Keratinocyte (primary cell): ENCODE measurements around the gene CASP6. TPM values are rescaled to one million over a fixed set of nuclear protein-coding genes. Genes with fewer than 3 reads are reported as not detected.

Source experiments
- DNase-seq: peaks from one replicate; pipeline ENCODE4 v3.0.0-alpha.2; 2011; ENCODE audit warnings: low read depth, missing footprints, low spot score
- FAIRE-seq: peaks from 2 replicates; lab custom pipeline; 2011; peaks lifted over from hg19 to GRCh38; lab: Jason Lieb, UNC
- H2AFZ ChIP-seq: 2 replicates; pipeline ENCODE4 v1.6.0; 2012; ENCODE audit warnings: low read length, control low read depth, inconsistent platforms; ENCODE audit not compliant: control insufficient read depth
- H3K27ac ChIP-seq: 2 replicates; pipeline ENCODE4 v1.5.1; 2011; ENCODE audit warnings: low read length; ENCODE audit not compliant: control insufficient read depth, insufficient read depth
- H3K27me3 ChIP-seq: 3 replicates; pipeline ENCODE4 v1.6.0; 2011; ENCODE audit warnings: low read length; ENCODE audit not compliant: control insufficient read depth, insufficient read depth; ENCODE audit errors: extremely low read depth
- H3K36me3 ChIP-seq, 2 experiments: 2 replicates in 1 of 2; 3 replicates in 1 of 2; pipeline ENCODE4 v1.5.1; 2011; ENCODE audit warnings: low read length in 2 of 2, mild to moderate bottlenecking in 1 of 2; ENCODE audit not compliant: control insufficient read depth in 2 of 2, insufficient read depth in 2 of 2; ENCODE audit errors: extremely low read depth in 1 of 2
- H3K4me1 ChIP-seq: 3 replicates; pipeline ENCODE4 v1.5.1; 2011; ENCODE audit warnings: low read length; ENCODE audit not compliant: control insufficient read depth, insufficient read depth; ENCODE audit errors: extremely low read depth
- H3K4me2 ChIP-seq: 3 replicates; pipeline ENCODE4 v1.6.0; 2011; ENCODE audit warnings: low read depth, low read length; ENCODE audit not compliant: control insufficient read depth, insufficient read depth; ENCODE audit errors: extremely low read depth
- H3K4me3 ChIP-seq, 3 experiments: fragments of 200-600 bp in 1 of 3; sonication (generic) in 1 of 3; 2 replicates in 2 of 3; 3 replicates in 1 of 3; pipeline ENCODE4 v1.5.1; 2011 to 2016; ENCODE audit warnings: low read length in 3 of 3, mild to moderate bottlenecking in 3 of 3, control low read depth in 2 of 3, inconsistent platforms in 1 of 3, low read depth in 1 of 3, mixed read lengths in 1 of 3, mixed run types in 1 of 3, moderate library complexity in 1 of 3; ENCODE audit not compliant: control insufficient read depth in 2 of 3, insufficient read depth in 2 of 3; ENCODE audit errors: extremely low read depth in 1 of 3
- H3K79me2 ChIP-seq: 2 replicates; pipeline ENCODE4 v1.6.0; 2012; ENCODE audit warnings: low read length; ENCODE audit not compliant: control insufficient read depth, insufficient read depth
- H3K9ac ChIP-seq: 3 replicates; pipeline ENCODE4 v1.6.0; 2011; ENCODE audit warnings: low read length; ENCODE audit not compliant: control insufficient read depth, insufficient read depth; ENCODE audit errors: extremely low read depth
- H3K9me1 ChIP-seq: 3 replicates; pipeline ENCODE4 v1.6.0; 2011; ENCODE audit warnings: low read length; ENCODE audit not compliant: control insufficient read depth, insufficient read depth; ENCODE audit errors: extremely low read depth
- H3K9me3 ChIP-seq: 2 replicates; pipeline ENCODE4 v1.5.1; 2012; ENCODE audit warnings: low read depth, low read length; ENCODE audit not compliant: control insufficient read depth
- H4K20me1 ChIP-seq: 3 replicates; pipeline ENCODE4 v1.6.0; 2011; ENCODE audit warnings: low read length; ENCODE audit not compliant: control insufficient read depth, insufficient read depth; ENCODE audit errors: extremely low read depth
- CTCF ChIP-seq, 3 experiments: IDR thresholded peaks in 1 of 3; conservative IDR thresholded peaks in 1 of 3; optimal IDR thresholded peaks in 1 of 3; 2 replicates in 2 of 3; 3 replicates in 1 of 3; pipeline versions ENCODE3 to v1.5.1; 2011; ENCODE audit warnings: low read length in 3 of 3, mild to moderate bottlenecking in 3 of 3, moderate library complexity in 2 of 3, control low read depth in 1 of 3, inconsistent platforms in 1 of 3; ENCODE audit not compliant: insufficient read depth in 2 of 3; ENCODE audit errors: extremely low read depth in 1 of 3
- EZH2 ChIP-seq: IDR thresholded peaks from one replicate; pipeline ENCODE4 v1.6.1; 2012; ENCODE audit warnings: inconsistent platforms, mild to moderate bottlenecking, low read length, moderate library complexity
- dilution Hi-C: fragments of 300-500 bp; cut with MboI; formaldehyde crosslinking; loops from one replicate; pipeline ENCODE4 v1.7.0; 2020; ENCODE audit warnings: low sequenced_read_pairs; ENCODE audit not compliant: extremely low pct_ligation_motif_present
- polyA plus RNA-seq, 5 experiments: library from polyadenylated mRNA; depleted of rRNA in 3 of 5; stranded (reverse) in 3 of 5; stranded (forward) in 1 of 5; unstranded in 1 of 5; fragments of >200 nt; gene quantifications; 1 replicate in 1 of 5; 2 replicates in 3 of 5; 3 replicates in 1 of 5; pipeline versions ENCODE4 v1.2.1 to v1.2.3, GENCODE V29; 2011 to 2012; ENCODE audit warnings: missing spikeins in 2 of 5, low read depth in 1 of 5, low replicate concordance in 1 of 5

The CASP6 gene
- polyA plus RNA-seq, 1 donor (not counting 4 experiments of a cell fraction or from before 2014, with no cell fraction given) = 52.0 TPM

- TF ChIP-seq EZH2 (no peak), CTCF (optimal IDR thresholded peaks at IDR 0.05 in 1 of 3, IDR thresholded peaks at IDR 0.05 in 1 of 3, conservative IDR thresholded peaks at IDR 0.05 in 1 of 3; ENCODE audit: extremely low read depth in 1 of 3, insufficient read depth in 2 of 3, low read length in 3 of 3) (no peak)
- no peaks in the 10 kb centered on the region for H3K9me1 ChIP-seq
- no peak overlapping the region for H2AFZ ChIP-seq
- no peaks in the 10 kb centered on the region for H3K9me3 ChIP-seq
- H3K4me2 ChIP-seq = no peak overlapping the region
- dilution Hi-C loops = no loop called here
- no peak overlapping the region for H3K27ac ChIP-seq
- no peaks in the 10 kb centered on the region for H4K20me1 ChIP-seq
- H3K4me3 ChIP-seq = no peak overlapping the region
- DNase-seq = no peak
- H3K27me3 ChIP-seq = no peaks in the 10 kb centered on the region
- FAIRE-seq = no peak
- peaks cover 7% of the 10 kb centered on the region for H3K4me1 ChIP-seq
- peaks cover 5 to 7% of the 10 kb centered on the region in 2 experiments for H3K36me3 ChIP-seq
- peaks cover 2% of the 10 kb centered on the region for H3K79me2 ChIP-seq
- no peak overlapping the region for H3K9ac ChIP-seq
Observed at GRCh38 chr4:109698656-109699055, 4.6 kb downstream of the CASP6 start.

DNA sequence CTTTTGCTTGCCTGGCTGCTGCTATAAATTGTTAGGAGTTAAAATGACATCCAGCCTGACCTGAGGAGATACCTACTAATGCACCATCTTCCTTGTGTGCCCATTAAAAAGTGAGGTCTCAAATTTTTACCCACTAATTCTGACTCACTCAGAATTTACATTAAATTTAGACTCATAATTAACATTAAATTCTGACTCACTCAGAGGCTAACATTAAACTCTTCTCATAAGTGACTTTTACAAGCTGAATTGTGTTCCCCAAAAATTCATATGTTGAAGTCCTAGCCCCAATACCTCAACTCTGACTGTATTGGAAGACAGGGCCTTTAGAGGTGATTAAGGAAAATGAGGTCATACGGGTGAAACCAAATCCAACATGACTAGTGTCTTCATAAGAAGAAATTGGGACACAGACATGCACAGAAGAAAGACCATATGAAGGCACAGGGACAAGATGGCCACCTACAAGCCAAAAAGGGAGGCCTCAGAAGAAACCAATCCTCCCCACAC is 11.8 kb downstream of the CASP6 start:
- FAIRE-seq = no peak
- Histone ChIP-seq H3K9me3 (no peaks in the 10 kb centered on the region), H3K36me3 (peaks cover 2 to 12% of the 10 kb centered on the region in 2 experiments), H3K9ac (no peak overlapping the region), H2AFZ (no peak overlapping the region), H4K20me1 (no peaks in the 10 kb centered on the region), H3K4me1 (no peaks in the 10 kb centered on the region), H3K27me3 (no peaks in the 10 kb centered on the region), H3K4me3 (no peak overlapping the region), H3K27ac (no peak overlapping the region), H3K79me2 (no peaks in the 10 kb centered on the region), H3K4me2 (no peak overlapping the region), H3K9me1 (no peaks in the 10 kb centered on the region)
- TF ChIP-seq CTCF (optimal IDR thresholded peaks at IDR 0.05 in 1 of 3, IDR thresholded peaks at IDR 0.05 in 1 of 3, conservative IDR thresholded peaks at IDR 0.05 in 1 of 3; ENCODE audit: extremely low read depth in 1 of 3, insufficient read depth in 2 of 3, low read length in 3 of 3) (no peak), EZH2 (no peak)
- DNase-seq = no peak
- dilution Hi-C loops = no loop called here
